Activated CD4-positive, alpha-beta T cell treated with anti-CD3 and anti-CD28 coated beads, Interleukin-2, amount 50 U/mL, for 24 hours (primary cell): Measurements from ENCODE around the gene AMBRA1.

Source experiments
- DNase-seq, 2 donors: peaks; one replicate each; pipeline ENCODE4 v3.0.0-alpha.2; 2020; ENCODE audit warnings: low read depth in 1 of 2, low spot score in 1 of 2

AMBRA1 gene

GRCh38 chr11:46351606-46352005, 242.2 kb downstream of the AMBRA1 start:
- no peak for DNase-seq

- no peak for DNase-seq
Observed at GRCh38 chr11:46351148-46351547, 242.7 kb downstream of the AMBRA1 start.

GRCh38 chr11:46350695-46351094, 243.1 kb downstream of the AMBRA1 start:
- DNase-seq = no peak

GRCh38 chr11:46348566-46349401, 245.0 kb downstream of the AMBRA1 start:
- DNase-seq = no peak

- no peak for DNase-seq
Observed at GRCh38 chr11:46347637-46348311, 246.0 kb downstream of the AMBRA1 start.

GRCh38 chr11:46346886-46347636, 246.8 kb downstream of the AMBRA1 start, which contains the start of gene DGKZ:
TSS of gene DGKZ (plus strand) at chr11:46347463. CDS start at chr11:46347660, 197 bp downstream.
- peak; percentile 78 to 85 for DNase-seq
